ENCODE data around the gene RFC4. TPM values are rescaled to one million over a fixed set of nuclear protein-coding genes. Genes with fewer than 3 reads are reported as not detected.

The RFC4 gene
- total and polyA plus RNA-seq, 2 of the 8 experiments (the other 6 are each of a cell fraction or from before 2014, with no cell fraction given), result 21.8 to 86.9 TPM

GRCh38 chr3:186824430-186825139 lies 18.3 kb upstream of the RFC4 start (continued):
- TF ChIP-seq CHD7 (IDR thresholded peaks at IDR 0.05; ENCODE audit: insufficient replicate concordance, low read length), result no peak
- TF ChIP-seq BACH1 (IDR thresholded peaks at IDR 0.05; ENCODE audit: low read length), result no peak
- TF ChIP-seq, protein P1, sequence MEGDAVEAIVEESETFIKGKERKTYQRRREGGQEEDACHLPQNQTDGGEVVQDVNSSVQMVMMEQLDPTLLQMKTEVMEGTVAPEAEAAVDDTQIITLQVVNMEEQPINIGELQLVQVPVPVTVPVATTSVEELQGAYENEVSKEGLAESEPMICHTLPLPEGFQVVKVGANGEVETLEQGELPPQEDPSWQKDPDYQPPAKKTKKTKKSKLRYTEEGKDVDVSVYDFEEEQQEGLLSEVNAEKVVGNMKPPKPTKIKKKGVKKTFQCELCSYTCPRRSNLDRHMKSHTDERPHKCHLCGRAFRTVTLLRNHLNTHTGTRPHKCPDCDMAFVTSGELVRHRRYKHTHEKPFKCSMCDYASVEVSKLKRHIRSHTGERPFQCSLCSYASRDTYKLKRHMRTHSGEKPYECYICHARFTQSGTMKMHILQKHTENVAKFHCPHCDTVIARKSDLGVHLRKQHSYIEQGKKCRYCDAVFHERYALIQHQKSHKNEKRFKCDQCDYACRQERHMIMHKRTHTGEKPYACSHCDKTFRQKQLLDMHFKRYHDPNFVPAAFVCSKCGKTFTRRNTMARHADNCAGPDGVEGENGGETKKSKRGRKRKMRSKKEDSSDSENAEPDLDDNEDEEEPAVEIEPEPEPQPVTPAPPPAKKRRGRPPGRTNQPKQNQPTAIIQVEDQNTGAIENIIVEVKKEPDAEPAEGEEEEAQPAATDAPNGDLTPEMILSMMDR (IDR thresholded peaks at IDR 0.05; ENCODE audit: control extremely low read depth in 1 of 3, insufficient read depth in 1 of 3, low read depth in 1 of 3, low read length in 3 of 3), result no peak
- no peak for TF ChIP-seq BCL11A (IDR thresholded peaks at IDR 0.05; ENCODE audit: low read depth in 2 of 2, low read length in 2 of 2)
- no peak for TF ChIP-seq CBX5 (IDR thresholded peaks at IDR 0.05; ENCODE audit: low read depth, low read length)
- no peak for TF ChIP-seq SIX5 (IDR thresholded peaks at IDR 0.05; ENCODE audit: low read depth, low read length)
- no peak for TF ChIP-seq JUN (IDR thresholded peaks at IDR 0.05; ENCODE audit: low read depth, low read length)
- no peak for TF ChIP-seq POLR2A (IDR thresholded peaks at IDR 0.05; ENCODE audit: control extremely low read depth in 1 of 2, low read depth in 2 of 2, low read length in 2 of 2)
- no peak for TF ChIP-seq FOSL1 (IDR thresholded peaks at IDR 0.05; ENCODE audit: insufficient read depth, low read depth, low read length)

Data from H1 (cell line).